ENCODE measurements around the gene NUAK1.

Gene NUAK1

GRCh38 chr12:106132175-106133135 lies 6.3 kb downstream of the NUAK1 start:
- TF ChIP-seq CTCF (IDR thresholded peaks at IDR 0.05; ENCODE audit: low read depth, low read length): no peak
- no peak for DNase-seq (ENCODE audit: low read depth, low spot score)
- H3K4me3 ChIP-seq (ENCODE audit: low read depth, low read length): no peak overlapping the region
- in situ Hi-C loops (cut with HindIII; ENCODE audit: low sequenced_read_pairs): no loop called here

GRCh38 chr12:106131676-106132075 lies 7.1 kb downstream of the NUAK1 start:
- DNase-seq (ENCODE audit: low read depth, low spot score): peak; percentile 43
- no peak overlapping the region for H3K4me3 ChIP-seq (ENCODE audit: low read depth, low read length)
- no peak for TF ChIP-seq CTCF (IDR thresholded peaks at IDR 0.05; ENCODE audit: low read depth, low read length)
- in situ Hi-C loops (cut with HindIII; ENCODE audit: low sequenced_read_pairs): no loop called here

- DNase-seq (ENCODE audit: low read depth, low spot score): no peak
- TF ChIP-seq CTCF (IDR thresholded peaks at IDR 0.05; ENCODE audit: low read depth, low read length): no peak
- in situ Hi-C loops (cut with HindIII; ENCODE audit: low sequenced_read_pairs): no loop called here
- H3K4me3 ChIP-seq (ENCODE audit: low read depth, low read length): no peak overlapping the region
Observed at GRCh38 chr12:106130474-106131113, 8.2 kb downstream of the NUAK1 start.

- in situ Hi-C loops (cut with HindIII; ENCODE audit: low sequenced_read_pairs): no loop called here
- no peak for TF ChIP-seq CTCF (IDR thresholded peaks at IDR 0.05; ENCODE audit: low read depth, low read length)
- DNase-seq (ENCODE audit: low read depth, low spot score): no peak
- H3K4me3 ChIP-seq (ENCODE audit: low read depth, low read length): no peak overlapping the region
Observed at GRCh38 chr12:106128585-106129328, 10.0 kb downstream of the NUAK1 start.

GRCh38 chr12:106127338-106128126 lies 11.2 kb downstream of the NUAK1 start:
- H3K4me3 ChIP-seq (ENCODE audit: low read depth, low read length): no peak overlapping the region
- no peak for TF ChIP-seq CTCF (IDR thresholded peaks at IDR 0.05; ENCODE audit: low read depth, low read length)
- DNase-seq (ENCODE audit: low read depth, low spot score): peak; percentile 50
- in situ Hi-C loops (cut with HindIII; ENCODE audit: low sequenced_read_pairs): no loop called here
